Activated CD8-positive, alpha-beta T cell treated with anti-CD3 and anti-CD28 coated beads for 36 hours (primary cell): Measurements from ENCODE around the gene ACTL10. TPM values are rescaled to one million over a fixed set of nuclear protein-coding genes. Genes with fewer than 3 reads are reported as not detected.
"Not testable (repeated sequence)": the region's sequence is repeated elsewhere in the genome, so short reads cannot be mapped to it uniquely, and the experiment has no call there.

Experiments used
- ATAC-seq: fragments of 200-7000 bp; cut with Tn5 transposase; one replicate; pipeline ENCODE4 v1.10.0; 2021; ENCODE audit warnings: mild to moderate bottlenecking, moderate library complexity
- CTCF ChIA-PET: fragments of 350-600 bp; sonication (Branson Sonifier 250); formaldehyde crosslinking; loops from one replicate; lab custom pipeline; 2021; ENCODE audit warnings: antibody characterized with exemption; lab: Charles Lee
- POLR2A ChIA-PET: fragments of 350-600 bp; sonication (Branson Sonifier 250); formaldehyde crosslinking; loops from one replicate; lab custom pipeline; 2021; ENCODE audit warnings: antibody characterized with exemption; lab: Charles Lee
- DNase-seq: peaks from one replicate; pipeline ENCODE4 v3.0.0-alpha.2; 2020
- H3K27ac Mint-ChIP-seq: one replicate; pipeline ENCODE4 v1.8.0; 2021; ENCODE audit warnings: mild to moderate bottlenecking, mixed read lengths
- H3K27me3 Mint-ChIP-seq: one replicate; pipeline ENCODE4 v1.8.0; 2021; ENCODE audit warnings: mixed read lengths
- H3K36me3 Mint-ChIP-seq: one replicate; pipeline ENCODE4 v1.8.0; 2021; ENCODE audit warnings: low read depth, mixed read lengths
- H3K4me1 Mint-ChIP-seq: one replicate; pipeline ENCODE4 v1.8.0; 2021; ENCODE audit warnings: low read depth, mixed read lengths
- H3K4me3 Mint-ChIP-seq: one replicate; pipeline ENCODE4 v1.8.0; 2021; ENCODE audit warnings: mild to moderate bottlenecking, moderate library complexity, mixed read lengths
- H3K9me3 Mint-ChIP-seq: one replicate; pipeline ENCODE4 v1.8.0; 2021; ENCODE audit warnings: mixed read lengths
- CTCF ChIP-seq: fragments of 200-600 bp; IDR thresholded peaks from one replicate; pipeline ENCODE4 v1.8.0; 2022; ENCODE audit warnings: antibody characterized with exemption, mild to moderate bottlenecking
- intact Hi-C: fragments of 100-400 bp; cut with micrococcal nuclease; formaldehyde crosslinking; loops from one replicate; pipeline ENCODE4 v1.10.0; 2022
- total RNA-seq, 2 experiments: library from RNA; stranded (reverse); gene quantifications; one replicate each; pipeline ENCODE4 v1.2.3, GENCODE V29; 2021

ACTL10 gene
- total RNA-seq, 2 experiments from 2014 or later, result 2.4 TPM

DNA sequence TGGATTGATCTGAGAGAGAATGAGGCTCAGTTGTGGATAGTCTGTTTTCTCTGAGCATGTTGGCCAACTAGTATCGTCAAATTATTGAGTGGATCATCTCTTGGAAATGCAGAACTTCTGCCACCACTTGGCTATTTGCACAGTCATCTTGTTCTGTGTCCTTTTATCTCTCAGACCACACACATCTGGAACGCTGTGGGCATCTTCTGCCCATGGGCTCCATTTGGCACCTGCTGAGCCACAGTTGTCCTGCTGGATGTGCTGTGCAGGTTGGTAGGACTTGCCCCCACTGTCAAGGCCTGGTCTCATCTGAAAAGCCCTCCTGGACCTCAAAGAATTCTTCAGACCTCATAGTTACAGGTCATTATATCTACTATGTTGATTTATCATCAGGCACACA lies 21.3 kb upstream of the ACTL10 start:
- TF ChIP-seq CTCF, result no peak
- POLR2A ChIA-PET, result interaction anchor here (0.6 kb wide), 1 partner anchor 32 kb away, joined by 3 read pairs; no protein-coding TSS in a partner anchor
- Mint-ChIP-seq H3K4me1 (peaks cover 23% of the 10 kb centered on the region), H3K27ac (no peak overlapping the region), H3K36me3 (peaks cover 9% of the 10 kb centered on the region), H3K4me3 (no peak overlapping the region), H3K9me3 (no peaks in the 10 kb centered on the region), H3K27me3 (no peaks in the 10 kb centered on the region)
- CTCF ChIA-PET, result interaction anchor here (2.1 kb wide), 1 partner anchor 22 kb away, joined by 7 read pairs; the partner anchor contains the start of gene ACTL10
- intact Hi-C loops, result no loop called here
- no peak for ATAC-seq
- no peak for DNase-seq

GRCh38 chr20:33646191-33646590 lies 20.6 kb upstream of the ACTL10 start:
- Mint-ChIP-seq H3K4me3 (no peak overlapping the region), H3K36me3 (peaks cover 9% of the 10 kb centered on the region), H3K27ac (no peak overlapping the region), H3K27me3 (no peaks in the 10 kb centered on the region), H3K9me3 (no peaks in the 10 kb centered on the region), H3K4me1 (peaks cover 23% of the 10 kb centered on the region)
- CTCF ChIA-PET, result interaction anchor here (2.1 kb wide), 1 partner anchor 21 kb away, joined by 7 read pairs; the partner anchor contains the start of gene ACTL10
- intact Hi-C loops, result no loop called here
- no peak for TF ChIP-seq CTCF
- DNase-seq, result no peak
- POLR2A ChIA-PET, result interaction anchor here (0.9 kb wide), 1 partner anchor 21 kb away, joined by 3 read pairs; the partner anchor contains the start of gene ACTL10
- no peak for ATAC-seq

DNA sequence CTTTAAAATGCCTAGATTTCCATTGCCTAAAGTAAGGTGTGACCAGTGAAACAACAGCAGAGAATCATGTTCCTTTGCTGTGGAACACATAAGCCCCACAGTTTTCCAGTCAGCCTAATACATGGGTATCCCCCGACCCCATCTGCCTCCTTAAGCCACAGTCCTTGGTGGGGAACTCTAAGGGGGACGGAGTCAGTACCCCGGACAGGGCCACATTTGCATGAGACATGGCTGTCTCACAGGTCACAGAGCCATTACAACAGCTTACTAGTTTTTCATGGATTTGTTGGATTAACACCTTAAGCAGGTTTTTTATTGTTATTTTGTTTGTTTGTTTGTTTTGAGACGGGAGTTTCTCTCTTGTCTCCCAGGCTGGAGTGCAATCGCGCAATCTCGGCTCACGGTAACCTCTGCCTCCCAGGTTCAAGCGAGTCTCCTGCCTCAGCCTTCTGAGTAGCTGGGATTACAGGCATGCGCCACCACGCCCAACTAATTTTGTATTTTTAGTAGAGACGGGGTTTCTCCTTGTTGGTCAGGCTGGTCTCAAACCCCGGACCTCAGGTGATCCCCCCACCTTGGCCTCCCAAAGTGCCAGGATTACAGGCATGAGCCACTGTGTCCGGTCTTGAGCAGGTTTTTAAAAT lies 19.7 kb upstream of the ACTL10 start:
- intact Hi-C loops, H3K36me3 Mint-ChIP-seq, H3K27me3 Mint-ChIP-seq, H3K4me3 Mint-ChIP-seq, DNase-seq, POLR2A ChIA-PET, ATAC-seq, H3K9me3 Mint-ChIP-seq, H3K27ac Mint-ChIP-seq: not testable (repeated sequence)
- CTCF ChIA-PET, result interaction anchor here (1.1 to 2.1 kb wide), 2 partner anchors 9 to 20 kb away, joined by 3 to 7 read pairs; partner anchors contain the start of gene ACTL10
- peaks cover 26% of the 10 kb centered on the region for H3K4me1 Mint-ChIP-seq

- Mint-ChIP-seq H3K9me3 (no peaks in the 10 kb centered on the region), H3K27me3 (no peaks in the 10 kb centered on the region), H3K36me3 (peaks cover 9% of the 10 kb centered on the region), H3K4me3 (no peak overlapping the region), H3K4me1 (peaks cover 32% of the 10 kb centered on the region), H3K27ac (no peak overlapping the region)
- POLR2A ChIA-PET, result interaction anchor here (0.6 to 1.6 kb wide), 4 partner anchors 9 to 104 kb away, joined by 3 to 4 read pairs (median 3); no protein-coding TSS in a partner anchor
- TF ChIP-seq CTCF, result no peak
- CTCF ChIA-PET, result interaction anchor here (1.1 to 2.1 kb wide), 2 partner anchors 9 to 20 kb away, joined by 3 to 7 read pairs; partner anchors contain the start of gene ACTL10
- ATAC-seq (no peak), DNase-seq (no peak)
- intact Hi-C loops, result no loop called here
These were observed 18.9 kb upstream of the ACTL10 start for GRCh38 chr20:33647603-33648395.

DNA sequence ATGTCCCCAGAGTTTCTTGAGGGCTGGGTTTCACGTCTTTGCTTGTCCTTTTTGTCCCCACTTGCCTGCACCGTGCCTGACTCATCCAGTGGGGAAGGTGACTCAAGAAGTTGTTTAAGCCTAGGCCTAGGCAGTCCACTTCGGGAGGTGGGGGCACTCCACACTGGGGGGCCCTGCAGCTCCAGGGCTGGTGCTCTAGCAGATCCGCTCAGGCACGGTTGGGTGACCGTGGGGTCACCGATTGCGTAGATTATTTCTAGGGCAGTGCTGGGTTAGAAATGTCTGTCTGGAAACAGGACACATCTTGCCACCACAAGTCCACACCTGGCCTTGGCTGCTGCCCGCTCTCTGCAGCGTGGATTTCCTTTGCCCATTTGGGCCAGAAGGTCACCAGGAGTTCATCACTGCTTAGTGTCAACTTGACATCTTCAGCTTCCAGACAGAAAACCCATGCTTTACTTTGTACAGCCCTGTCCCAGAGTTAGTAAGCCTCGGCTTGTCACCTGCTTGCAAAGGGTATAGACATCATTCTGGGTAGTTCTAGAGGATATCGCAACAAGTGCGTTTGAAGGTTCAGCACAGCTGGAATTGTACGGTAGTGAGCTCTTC lies 18.2 kb upstream of the ACTL10 start:
- POLR2A ChIA-PET, result interaction anchor here (0.6 to 1.6 kb wide), 5 partner anchors 10 to 246 kb away, joined by 3 to 4 read pairs (median 3); no protein-coding TSS in a partner anchor
- intact Hi-C loops, result no loop called here
- TF ChIP-seq CTCF, result no peak
- DNase-seq, result no peak
- no peaks in the 10 kb centered on the region for H3K27me3 Mint-ChIP-seq
- H3K4me3 Mint-ChIP-seq, result no peak overlapping the region
- H3K4me1 Mint-ChIP-seq, result peaks cover 38% of the 10 kb centered on the region
- no peaks in the 10 kb centered on the region for H3K9me3 Mint-ChIP-seq
- CTCF ChIA-PET, result interaction anchor here (1.1 kb wide), 1 partner anchor 19 kb away, joined by 4 read pairs; no protein-coding TSS in a partner anchor
- peaks cover 9% of the 10 kb centered on the region for H3K36me3 Mint-ChIP-seq
- no peak for ATAC-seq
- H3K27ac Mint-ChIP-seq, result no peak overlapping the region
